Measurements from ENCODE around the gene ZNF407.

ZNF407 gene

DNA sequence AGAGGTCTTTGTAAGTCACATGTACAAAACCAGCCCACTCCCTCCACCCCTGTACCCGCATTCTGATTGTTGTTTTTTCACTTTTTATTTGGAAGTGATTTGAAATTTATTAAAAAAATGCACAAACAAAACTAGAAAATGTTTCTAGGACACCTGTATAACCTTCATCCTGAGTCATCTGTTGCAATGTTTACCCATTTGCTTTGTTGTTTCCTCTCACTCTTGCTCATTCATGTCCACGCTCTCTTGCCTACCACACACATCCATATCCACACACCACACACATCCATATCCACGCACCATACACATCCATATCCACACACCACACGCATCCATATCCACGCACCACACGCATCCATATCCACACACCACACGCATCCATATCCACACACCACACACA lies 18.8 kb downstream of the ZNF407 start:
- H3K27ac ChIP-seq, result no peak overlapping the region

DNA sequence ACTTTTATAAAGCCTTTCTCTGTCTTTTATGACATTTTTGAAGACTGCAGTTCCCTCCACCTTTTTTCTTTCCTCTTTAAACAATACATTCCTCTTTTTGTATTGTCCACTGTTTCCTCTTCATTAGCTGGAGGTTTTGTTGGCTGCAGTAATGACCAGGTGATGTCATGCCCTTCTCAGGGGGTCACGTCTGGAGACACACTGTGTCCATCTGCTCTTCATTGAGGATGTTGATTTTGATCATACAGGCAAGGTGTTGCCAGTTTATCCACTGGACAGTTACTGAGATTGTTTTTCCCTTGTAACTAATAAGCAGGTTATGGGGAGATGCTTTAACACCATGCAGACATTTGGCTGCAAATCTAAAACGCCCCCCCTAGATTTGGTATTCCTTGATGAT lies 19.8 kb downstream of the ZNF407 start:
- no peak overlapping the region for H3K27ac ChIP-seq
- TF ChIP-seq, protein P1, sequence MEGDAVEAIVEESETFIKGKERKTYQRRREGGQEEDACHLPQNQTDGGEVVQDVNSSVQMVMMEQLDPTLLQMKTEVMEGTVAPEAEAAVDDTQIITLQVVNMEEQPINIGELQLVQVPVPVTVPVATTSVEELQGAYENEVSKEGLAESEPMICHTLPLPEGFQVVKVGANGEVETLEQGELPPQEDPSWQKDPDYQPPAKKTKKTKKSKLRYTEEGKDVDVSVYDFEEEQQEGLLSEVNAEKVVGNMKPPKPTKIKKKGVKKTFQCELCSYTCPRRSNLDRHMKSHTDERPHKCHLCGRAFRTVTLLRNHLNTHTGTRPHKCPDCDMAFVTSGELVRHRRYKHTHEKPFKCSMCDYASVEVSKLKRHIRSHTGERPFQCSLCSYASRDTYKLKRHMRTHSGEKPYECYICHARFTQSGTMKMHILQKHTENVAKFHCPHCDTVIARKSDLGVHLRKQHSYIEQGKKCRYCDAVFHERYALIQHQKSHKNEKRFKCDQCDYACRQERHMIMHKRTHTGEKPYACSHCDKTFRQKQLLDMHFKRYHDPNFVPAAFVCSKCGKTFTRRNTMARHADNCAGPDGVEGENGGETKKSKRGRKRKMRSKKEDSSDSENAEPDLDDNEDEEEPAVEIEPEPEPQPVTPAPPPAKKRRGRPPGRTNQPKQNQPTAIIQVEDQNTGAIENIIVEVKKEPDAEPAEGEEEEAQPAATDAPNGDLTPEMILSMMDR (conservative IDR thresholded peaks at IDR 0.05), result no peak

More for the DNA sequence above, 18.8 kb downstream of the ZNF407 start:
- TF ChIP-seq, protein P1 (conservative IDR thresholded peaks at IDR 0.05), result no peak

DNA sequence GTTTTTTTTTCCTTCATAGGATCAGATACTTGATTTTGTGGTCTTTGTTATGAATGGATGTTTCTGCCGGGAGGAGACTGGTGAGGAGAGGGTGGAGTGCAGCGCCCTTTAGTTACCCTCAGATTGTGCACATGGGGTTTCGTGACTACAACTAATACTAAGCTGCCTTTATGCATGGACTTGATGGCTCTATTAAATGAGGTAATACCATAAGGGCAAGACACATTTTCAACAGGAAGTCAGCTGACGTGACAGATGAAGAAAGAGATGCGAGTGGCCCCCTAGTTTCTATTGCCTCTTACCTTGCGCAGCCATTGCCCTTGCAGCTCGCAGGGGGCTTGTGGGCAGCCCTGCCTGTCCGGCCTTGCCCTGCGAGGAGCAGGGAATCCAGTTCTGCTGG lies 24.4 kb downstream of the ZNF407 start:
- no peak overlapping the region for H3K27ac ChIP-seq
- TF ChIP-seq, protein P1 (conservative IDR thresholded peaks at IDR 0.05), result no peak

- TF ChIP-seq, protein P1 (conservative IDR thresholded peaks at IDR 0.05), result peak; percentile 77
- no peak overlapping the region for H3K27ac ChIP-seq
Observed at GRCh38 chr18:74623047-74623816, 25.6 kb downstream of the ZNF407 start.

DNA sequence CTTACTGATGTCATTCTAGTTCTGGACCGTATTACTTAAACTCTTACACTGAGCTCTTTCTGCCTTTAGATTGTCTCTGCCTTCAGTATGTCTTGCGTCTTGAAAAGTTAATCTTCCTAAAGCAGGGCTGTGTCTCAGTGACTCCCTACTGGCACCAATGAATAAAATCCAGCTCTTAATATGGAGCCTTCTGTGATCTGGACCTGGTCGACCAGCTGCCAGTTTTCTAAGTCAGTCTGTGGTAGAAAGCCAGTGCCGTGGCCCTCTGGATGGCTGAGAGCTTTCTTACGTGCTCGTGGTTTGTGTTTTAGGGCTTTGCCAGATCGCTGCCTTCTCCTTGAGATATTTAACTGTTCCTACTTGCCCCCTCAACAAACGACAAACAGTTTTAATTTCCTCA lies 26.8 kb downstream of the ZNF407 start:
- TF ChIP-seq, protein P1 (conservative IDR thresholded peaks at IDR 0.05), result no peak
- H3K27ac ChIP-seq, result no peak overlapping the region

DNA sequence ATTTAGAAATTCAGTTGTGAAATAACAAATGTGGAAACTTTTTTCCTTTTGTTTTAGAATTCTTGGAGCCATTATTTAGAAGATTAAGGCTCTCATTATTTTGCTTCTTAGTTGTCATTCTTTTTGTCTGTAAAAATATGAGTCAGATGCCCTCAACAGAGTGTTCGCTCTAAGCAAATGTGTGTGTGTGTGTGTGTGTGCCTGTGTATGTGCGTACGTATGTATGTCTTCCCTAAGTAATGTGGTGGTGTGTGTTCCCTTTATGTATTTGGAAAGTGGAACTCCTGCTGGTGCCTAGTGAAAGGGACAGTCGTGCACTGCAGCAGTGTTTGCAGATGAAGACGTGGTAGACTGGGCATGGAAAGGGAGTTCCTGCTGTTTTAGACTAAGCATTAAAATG lies 27.5 kb downstream of the ZNF407 start:
- no peak overlapping the region for H3K27ac ChIP-seq
- TF ChIP-seq, protein P1 (conservative IDR thresholded peaks at IDR 0.05), result no peak

GRCh38 chr18:74626049-74626874 lies 28.6 kb downstream of the ZNF407 start:
- TF ChIP-seq, protein P1 (conservative IDR thresholded peaks at IDR 0.05), result no peak
- H3K27ac ChIP-seq, result no peak overlapping the region
